Fibroblast of lung (primary cell): Measurements from ENCODE around the gene SERTAD3.

Experiments
- EZH2 ChIP-seq: IDR thresholded peaks from 2 replicates; pipeline ENCODE4 v1.5.1; 2012; ENCODE audit warnings: low read length, control low read depth, mild to moderate bottlenecking; ENCODE audit errors: missing control alignments
- TF ChIP-seq, protein P1 (sequence below), 2 donors: IDR thresholded peaks in 1 of 2; conservative IDR thresholded peaks in 1 of 2; 1 replicate in 1 of 2; 2 replicates in 1 of 2; pipeline ENCODE4 v1.5.1; 2011 to 2012; ENCODE audit warnings: low read length in 2 of 2, control low read depth in 1 of 2, inconsistent platforms in 1 of 2, low read depth in 1 of 2, mild to moderate bottlenecking in 1 of 2

- TF ChIP-seq, protein P1, sequence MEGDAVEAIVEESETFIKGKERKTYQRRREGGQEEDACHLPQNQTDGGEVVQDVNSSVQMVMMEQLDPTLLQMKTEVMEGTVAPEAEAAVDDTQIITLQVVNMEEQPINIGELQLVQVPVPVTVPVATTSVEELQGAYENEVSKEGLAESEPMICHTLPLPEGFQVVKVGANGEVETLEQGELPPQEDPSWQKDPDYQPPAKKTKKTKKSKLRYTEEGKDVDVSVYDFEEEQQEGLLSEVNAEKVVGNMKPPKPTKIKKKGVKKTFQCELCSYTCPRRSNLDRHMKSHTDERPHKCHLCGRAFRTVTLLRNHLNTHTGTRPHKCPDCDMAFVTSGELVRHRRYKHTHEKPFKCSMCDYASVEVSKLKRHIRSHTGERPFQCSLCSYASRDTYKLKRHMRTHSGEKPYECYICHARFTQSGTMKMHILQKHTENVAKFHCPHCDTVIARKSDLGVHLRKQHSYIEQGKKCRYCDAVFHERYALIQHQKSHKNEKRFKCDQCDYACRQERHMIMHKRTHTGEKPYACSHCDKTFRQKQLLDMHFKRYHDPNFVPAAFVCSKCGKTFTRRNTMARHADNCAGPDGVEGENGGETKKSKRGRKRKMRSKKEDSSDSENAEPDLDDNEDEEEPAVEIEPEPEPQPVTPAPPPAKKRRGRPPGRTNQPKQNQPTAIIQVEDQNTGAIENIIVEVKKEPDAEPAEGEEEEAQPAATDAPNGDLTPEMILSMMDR (conservative IDR thresholded peaks at IDR 0.05 in 1 of 2, IDR thresholded peaks at IDR 0.05 in 1 of 2; ENCODE audit: low read depth in 1 of 2, low read length in 2 of 2), result no peak
- TF ChIP-seq EZH2, result no peak
These were observed 12.4 kb downstream of the SERTAD3 start for GRCh38 chr19:40431698-40432097.
